H1 (cell line): ENCODE results near the gene SLC3A2. TPM values are rescaled to one million over a fixed set of nuclear protein-coding genes. Genes with fewer than 3 reads are reported as not detected.

Source experiments
- CBX8 ChIP-seq: fragments of 300-800, 300-1000 bp; sonication (generic); IDR thresholded peaks from 2 replicates; pipeline ENCODE4 v1.7.1; 2016; ENCODE audit warnings: low read depth, low read length, borderline replicate concordance
- polyA plus RNA-seq, 7 experiments: library from polyadenylated mRNA; depleted of rRNA in 3 of 7; stranded (reverse) in 5 of 7; unstranded in 2 of 7; fragments of >200 nt in 5 of 7; fragments of 200-250 nt in 2 of 7; gene quantifications; 1 replicate in 5 of 7; 2 replicates in 1 of 7; 4 replicates in 1 of 7; pipeline versions ENCODE4 v1.2.1 to v1.2.3, GENCODE V29; 2011 to 2013; ENCODE audit warnings: missing spikeins in 2 of 7, mixed read lengths in 2 of 7
- total RNA-seq: library from RNA; stranded (reverse); fragmentation: NEBNext Ultra II Directional; extraction: Animal tissue kit (Norgen Biotek cat#: 25700); gene quantifications from 2 replicates; pipeline ENCODE4 v1.2.1, GENCODE V29; 2021

The SLC3A2 gene
- total and polyA plus RNA-seq, 2 of the 8 experiments (the other 6 are each of a cell fraction or from before 2014, with no cell fraction given): 410 to 435 TPM

DNA sequence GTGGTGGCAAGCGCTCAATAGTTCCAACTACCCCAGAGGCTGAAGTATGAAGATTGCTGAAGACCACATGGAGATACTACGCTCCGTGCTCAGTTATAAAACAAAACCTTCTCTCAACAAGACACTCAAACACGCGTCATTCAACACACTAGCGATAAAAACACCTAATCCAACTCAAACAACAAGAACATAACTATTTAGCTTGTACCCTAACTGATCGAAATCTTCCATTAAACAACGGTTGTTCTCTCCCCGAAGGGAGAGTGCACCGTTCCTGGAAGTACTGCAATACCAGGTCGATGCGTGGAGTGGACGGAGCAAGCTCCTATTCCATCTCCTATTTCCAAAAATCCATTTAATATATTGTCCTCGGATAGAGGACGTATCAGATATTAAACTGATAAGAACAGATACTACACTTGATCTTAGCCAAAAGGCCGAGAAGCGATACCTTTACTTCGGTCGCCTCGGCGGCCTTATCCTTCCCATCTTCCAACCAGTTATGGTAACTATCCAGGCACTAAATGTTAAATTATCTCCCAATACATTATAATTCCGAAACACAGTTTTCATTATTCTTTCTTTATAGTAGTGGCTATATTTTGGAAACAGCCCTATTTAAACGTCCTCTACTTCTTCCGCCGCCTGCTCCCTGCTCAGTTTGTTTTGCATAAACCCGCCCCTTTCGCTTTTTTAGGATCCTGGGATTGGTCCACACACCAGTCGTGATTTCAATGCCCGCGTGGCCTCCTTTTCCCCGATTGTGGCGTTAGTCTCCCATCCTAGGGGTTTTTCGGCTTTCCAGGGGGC, 39.1 kb upstream of the SLC3A2 start (continued):
- no peak for TF ChIP-seq CBX8
